Measurements from ENCODE around the gene GJD4.

Gene GJD4

GRCh38 chr10:35626971-35627507 is 21.9 kb downstream of the GJD4 start:
- no peak for DNase-seq (ENCODE audit: low spot score)

DNA sequence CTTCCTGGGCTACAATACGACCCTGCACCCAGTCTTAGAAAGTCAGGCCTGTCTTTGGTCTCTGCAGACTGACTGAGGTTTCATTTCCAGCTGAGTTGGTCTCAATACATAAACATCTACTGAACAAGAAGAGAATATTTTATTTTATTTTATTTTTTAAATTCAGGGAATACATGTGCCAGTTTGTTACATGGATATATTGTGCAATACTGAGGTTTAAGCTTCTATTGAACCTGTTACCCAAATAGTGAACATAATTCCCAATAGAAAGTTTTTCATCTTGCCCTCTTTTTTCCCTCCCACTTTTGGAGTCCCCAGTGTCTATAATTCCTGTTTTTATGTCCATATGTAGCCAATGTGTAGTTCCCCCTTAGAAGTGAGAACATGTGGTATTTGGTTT is 26.3 kb downstream of the GJD4 start:
- DNase-seq (ENCODE audit: low spot score): no peak

DNA sequence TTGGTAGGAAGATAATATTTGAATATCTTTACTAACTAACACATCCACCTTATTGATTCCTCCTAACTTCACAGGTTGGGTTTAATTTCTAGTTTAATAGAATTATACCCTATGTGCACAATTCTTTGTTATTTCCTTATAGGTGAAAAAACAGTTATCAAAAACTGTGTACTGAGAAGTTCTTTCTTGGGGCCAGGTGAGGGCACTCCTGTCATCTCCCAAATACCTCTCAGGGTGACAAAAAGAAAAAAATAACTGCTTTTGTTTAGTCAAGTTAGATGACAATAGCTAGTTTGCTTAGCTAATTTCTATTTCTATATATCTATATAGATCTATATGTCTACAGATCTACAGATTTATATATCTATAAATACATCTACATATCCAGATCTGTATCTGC is 26.9 kb downstream of the GJD4 start:
- DNase-seq (ENCODE audit: low spot score): no peak

DNA sequence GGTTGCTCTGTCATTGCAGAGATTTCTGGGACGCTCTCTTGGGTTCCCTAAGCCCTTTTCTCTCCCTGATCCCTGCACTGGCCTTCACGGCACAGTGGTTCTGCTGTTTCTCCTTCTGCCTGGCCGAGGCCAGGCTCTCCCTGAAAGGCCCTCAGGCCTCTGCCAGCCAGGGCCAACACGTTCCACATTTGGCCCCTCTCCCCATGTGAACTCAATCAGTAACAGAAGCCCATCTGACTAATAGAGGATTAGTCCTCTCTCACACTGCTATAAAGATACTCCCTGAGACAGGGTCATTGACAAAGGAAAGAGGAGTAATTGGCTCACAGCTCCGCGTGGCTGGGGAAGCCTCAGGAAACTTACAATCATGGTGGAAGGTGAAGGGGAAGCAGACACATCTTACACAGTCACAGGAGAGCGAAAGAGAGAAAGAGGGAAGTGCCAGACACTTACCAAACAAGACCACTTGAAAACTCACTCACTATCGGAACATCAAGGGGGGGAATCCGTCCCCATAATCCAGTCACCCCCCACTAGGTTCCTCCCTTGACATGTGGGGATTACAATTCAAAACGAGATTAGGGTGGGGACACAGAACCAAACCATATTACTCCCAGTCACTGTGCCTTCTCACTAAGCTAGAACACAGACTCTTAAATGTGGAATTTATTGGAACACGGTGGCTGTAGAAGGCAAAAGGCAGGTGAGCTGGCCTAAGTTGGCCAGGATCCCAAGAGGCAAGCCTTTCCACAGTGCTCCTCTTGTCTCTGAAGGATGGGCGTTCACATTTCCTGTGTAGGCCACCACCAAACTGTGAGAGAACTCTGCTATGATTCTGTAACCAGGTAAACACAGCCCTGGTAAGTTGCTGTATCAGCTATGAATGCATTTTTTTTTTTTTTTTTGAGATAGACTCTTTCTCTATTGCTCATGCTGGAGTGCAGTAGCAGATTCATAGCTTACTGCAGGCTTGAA is 28.2 kb downstream of the GJD4 start:
- no peak for DNase-seq (ENCODE audit: low spot score)

DNA sequence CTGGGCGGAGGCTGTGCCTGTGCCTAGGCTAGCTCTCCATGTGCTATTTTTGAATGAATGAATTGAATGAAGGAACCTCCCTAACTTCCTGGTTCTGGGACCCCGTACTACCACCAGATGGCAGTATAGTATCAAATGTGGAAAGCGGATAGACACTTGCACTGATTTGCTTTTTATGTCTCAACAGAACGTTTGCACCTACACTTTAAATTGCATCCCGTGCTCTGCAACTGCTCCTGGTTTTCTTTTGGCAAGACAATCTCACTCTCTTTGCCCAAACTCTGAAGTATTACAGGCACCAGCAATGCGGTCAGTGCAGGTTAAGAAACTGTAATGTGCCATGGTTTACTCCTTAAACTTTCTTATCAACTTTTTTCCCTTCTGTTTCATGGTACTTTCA is 30.4 kb downstream of the GJD4 start:
- DNase-seq (ENCODE audit: low spot score): peak; percentile 55

- DNase-seq (ENCODE audit: low spot score): no peak
Measured at GRCh38 chr10:35636956-35637355, 31.8 kb downstream of the GJD4 start.

DNA sequence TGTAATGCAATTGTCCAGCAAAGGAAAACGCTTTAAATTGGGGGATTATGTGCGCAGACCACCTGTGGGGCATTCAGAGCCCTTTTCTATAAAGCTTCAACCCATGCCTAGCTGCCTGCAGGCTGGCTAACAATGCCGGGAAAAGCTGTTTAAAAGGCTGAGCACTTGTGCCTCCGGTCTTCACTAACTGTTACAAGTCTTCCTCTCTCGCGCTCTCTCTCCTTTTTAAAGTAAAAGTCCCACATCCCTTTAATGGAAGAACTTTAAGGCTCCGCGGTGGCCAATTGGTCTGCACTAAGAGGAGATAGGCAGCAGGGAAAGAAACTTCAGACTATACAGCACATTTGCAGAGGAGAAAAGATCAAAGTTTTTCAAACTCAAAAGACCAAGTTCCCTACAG is 32.3 kb downstream of the GJD4 start:
- no peak for DNase-seq (ENCODE audit: low spot score)

GRCh38 chr10:35638101-35638500 is 33.0 kb downstream of the GJD4 start:
- DNase-seq (ENCODE audit: low spot score): no peak

DNA sequence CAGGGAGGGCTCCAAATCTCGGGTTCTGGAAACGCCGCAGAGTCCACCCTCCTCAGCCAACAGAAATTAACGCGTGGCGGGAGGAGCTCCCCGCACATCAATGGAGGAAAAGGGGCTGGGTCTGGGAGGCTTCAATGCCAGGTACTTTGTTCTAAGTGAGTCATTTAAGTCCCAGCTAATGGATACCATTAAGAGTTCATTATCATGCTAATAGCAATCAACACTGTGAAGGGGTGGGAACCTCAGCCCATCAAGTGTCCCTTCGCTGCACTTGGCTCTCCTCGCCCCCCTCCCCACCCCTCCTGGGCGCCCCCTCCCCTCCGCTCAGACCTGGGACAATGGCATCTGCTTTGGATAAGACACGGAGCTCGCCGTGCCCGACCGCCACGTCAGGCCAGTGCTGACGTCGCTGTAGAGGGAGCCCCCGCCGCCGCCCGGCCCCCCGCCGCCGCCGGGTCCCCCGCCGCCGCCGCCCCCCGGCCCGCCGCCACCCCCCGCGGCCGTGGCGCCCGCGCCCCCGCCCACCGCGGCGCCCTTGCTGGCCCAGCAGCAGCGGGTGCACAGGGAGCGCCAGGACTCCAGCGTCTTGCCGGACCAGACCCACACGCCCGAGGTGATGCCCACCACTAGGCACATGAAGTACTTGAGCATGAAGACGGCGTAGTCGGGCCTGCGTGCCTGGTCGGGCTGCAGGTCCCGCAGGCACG is 34.0 kb downstream of the GJD4 start:
- peak; percentile 28 for DNase-seq (ENCODE audit: low spot score)

GRCh38 chr10:35639728-35640401 is 34.7 kb downstream of the GJD4 start:
- DNase-seq (ENCODE audit: low spot score): no peak

- DNase-seq (ENCODE audit: low spot score): peak; percentile 59
Measured at GRCh38 chr10:35640474-35640873, 35.3 kb downstream of the GJD4 start.

DNA sequence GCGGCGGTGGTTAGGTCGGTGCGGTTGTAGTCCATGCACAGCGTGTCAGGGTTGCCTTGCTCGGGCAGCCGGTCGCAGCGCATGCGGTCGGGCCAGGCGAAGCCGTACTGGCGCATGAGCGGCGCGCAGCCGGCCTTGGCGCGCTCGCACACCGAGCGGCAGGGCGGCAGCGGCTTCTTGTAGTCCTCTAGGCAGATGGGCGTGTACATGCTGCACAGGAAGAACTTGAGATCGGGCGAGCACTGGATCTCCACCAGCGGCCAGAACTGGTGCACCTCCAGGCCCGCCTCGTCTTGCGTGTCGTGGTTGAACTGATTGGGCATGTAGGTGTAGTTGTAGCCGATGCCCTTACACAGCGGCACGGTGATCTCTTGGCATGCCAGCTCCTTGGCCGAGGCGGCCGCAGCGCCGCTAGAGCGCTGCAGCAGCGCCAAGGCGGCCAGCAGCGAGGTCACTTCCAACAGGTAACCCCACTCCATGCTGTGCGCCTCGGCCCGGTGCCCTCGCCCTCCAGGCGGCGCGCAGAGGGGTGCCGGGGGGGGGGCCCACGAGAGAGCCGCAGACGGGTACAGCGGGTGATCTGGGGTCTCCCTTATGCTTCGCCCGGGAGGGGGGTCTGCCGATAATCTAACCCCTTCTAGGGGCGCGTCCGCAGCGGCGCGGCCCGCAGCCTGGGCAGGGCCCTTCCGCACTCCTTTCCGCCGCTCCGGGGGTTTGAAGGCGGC is 36.0 kb downstream of the GJD4 start:
- DNase-seq (ENCODE audit: low spot score): peak; percentile 35

DNA sequence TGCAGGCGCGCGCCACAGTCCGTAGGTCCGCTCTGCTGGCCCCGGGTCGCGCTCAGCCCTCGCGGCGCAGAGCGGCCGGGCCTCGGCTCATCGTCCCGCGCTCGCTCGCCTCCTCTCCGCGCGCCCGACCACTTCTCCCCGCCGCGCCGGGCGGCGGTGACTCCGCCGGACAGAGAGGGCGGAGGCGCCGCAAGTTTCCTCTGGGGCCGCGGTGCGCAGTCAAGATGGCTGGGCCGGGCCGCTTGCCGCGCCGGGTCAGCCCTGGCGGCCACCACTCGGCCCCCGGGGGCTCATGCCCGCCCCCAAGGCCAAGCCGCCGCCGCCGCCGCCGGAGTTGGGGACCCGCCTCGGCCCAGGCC is 36.5 kb downstream of the GJD4 start:
- peak; percentile 24 for DNase-seq (ENCODE audit: low spot score)

GRCh38 chr10:35642035-35642792 is 37.1 kb downstream of the GJD4 start, which contains the start of gene FZD8:
FZD8 (minus strand) TSS chr10:35642296; CDS start chr10:35641429, 867 bp downstream.
- peak; percentile 90 for DNase-seq (ENCODE audit: low spot score)

GRCh38 chr10:35642793-35643114 is 37.6 kb downstream of the GJD4 start:
- no peak for DNase-seq (ENCODE audit: low spot score)

DNA sequence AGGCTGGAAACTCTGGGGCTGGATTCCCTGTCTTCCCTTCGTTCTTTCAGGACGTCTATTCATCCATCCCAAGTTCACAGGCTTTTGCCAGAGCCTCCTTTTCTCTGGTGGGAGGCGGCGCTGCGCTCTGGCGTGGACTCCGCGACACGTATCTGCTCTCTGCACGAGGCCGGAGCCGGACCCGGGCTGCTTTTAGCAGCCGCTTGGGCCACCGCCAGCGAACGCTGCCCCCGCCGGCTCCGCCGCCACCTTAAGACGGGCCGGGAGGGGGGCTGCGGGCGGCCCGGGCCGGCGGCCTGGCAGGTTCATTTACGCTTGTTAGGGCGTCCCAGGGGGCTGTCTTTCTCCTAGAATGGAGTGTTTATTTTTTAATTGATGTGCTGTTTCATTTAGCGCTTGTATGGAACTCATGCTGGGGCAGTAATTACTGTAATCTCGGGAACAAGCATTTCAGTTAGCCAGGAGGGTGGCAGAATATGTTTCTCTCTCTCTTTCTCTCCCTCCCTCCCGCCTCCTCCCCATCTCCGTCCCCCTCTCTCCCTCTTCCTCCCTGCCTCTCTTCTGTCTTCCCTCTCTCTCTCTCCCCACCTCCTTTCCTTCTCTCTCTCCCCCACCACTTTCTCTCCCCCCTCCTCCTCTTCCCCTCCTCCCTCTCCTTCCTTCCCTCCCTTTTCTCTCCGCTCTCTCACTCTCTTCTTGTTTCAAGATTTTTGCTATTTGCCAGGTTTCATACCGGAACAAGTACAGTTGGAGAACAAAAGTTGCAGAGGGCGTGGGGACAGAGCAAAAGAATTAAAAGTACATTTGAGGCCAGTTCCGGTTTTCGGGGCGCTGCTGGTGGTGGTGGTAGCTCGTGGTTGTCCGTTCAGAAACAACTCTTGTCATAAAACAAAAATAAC is 38.3 kb downstream of the GJD4 start:
- peak; percentile 61 for DNase-seq (ENCODE audit: low spot score)

GRCh38 chr10:35644050-35644950 is 39.2 kb downstream of the GJD4 start:
- peak; percentile 38 for DNase-seq (ENCODE audit: low spot score)

- no peak for DNase-seq (ENCODE audit: low spot score)
Measured at GRCh38 chr10:35650894-35651293, 45.8 kb downstream of the GJD4 start.

DNA sequence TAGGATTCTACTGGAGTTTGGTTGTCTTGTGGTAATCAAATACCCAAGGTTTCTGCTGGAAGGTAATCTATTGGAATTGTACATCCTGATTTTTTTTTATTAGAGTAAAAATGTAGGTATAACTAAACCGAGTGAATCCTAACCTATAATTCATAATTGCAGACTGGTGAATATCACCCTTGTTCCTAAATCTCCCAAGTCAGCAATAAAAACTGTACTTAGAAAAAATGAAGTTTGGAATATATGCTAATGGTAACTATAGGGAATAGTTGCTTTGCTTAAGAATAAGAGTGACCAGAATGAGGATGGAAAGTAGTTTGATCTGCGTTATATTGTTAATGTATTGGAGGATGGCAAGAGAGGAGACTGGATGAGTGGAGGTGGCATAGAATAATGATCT is 47.7 kb downstream of the GJD4 start:
- DNase-seq (ENCODE audit: low spot score): no peak
